ENCODE results near the gene CACNA1C.
"Not testable (repeated sequence)": the region's sequence is repeated elsewhere in the genome, so short reads cannot be mapped to it uniquely, and the experiment has no call there.

CACNA1C gene

DNA sequence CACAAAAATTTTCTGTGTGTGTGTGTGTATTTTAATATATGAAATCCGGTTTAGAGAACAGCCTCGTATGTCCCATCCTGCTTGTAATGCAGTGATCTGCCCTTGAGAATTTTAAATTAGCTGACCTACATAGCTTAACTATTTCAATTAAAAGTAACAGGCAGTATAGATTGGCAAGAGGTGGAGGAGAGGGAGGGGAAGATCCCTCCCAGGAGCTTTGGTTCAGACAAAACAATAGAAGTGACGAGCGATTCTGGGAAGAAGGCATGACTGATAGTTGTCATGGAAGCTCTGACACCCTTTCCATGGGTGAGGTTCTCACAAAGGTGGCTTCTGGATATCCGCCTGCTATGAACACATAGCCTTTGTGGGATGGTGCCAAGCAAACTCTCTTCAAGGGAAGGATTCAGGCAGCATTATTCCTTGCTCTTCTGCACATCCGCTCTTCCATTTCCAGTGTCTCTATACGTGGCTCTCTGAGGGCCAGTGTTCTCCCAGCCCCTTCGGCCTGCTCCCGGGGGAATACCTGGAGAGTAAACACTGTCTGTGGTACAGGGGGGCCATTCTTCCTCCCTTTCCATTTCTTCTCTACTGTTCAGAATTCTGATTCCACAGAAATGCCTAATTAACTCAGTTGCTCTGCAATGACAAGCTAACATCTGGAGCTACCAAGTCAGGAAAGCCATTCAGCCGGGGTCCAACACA is 182.0 kb downstream of the CACNA1C start:
- DNase-seq (ENCODE audit: low read depth), result no peak

DNA sequence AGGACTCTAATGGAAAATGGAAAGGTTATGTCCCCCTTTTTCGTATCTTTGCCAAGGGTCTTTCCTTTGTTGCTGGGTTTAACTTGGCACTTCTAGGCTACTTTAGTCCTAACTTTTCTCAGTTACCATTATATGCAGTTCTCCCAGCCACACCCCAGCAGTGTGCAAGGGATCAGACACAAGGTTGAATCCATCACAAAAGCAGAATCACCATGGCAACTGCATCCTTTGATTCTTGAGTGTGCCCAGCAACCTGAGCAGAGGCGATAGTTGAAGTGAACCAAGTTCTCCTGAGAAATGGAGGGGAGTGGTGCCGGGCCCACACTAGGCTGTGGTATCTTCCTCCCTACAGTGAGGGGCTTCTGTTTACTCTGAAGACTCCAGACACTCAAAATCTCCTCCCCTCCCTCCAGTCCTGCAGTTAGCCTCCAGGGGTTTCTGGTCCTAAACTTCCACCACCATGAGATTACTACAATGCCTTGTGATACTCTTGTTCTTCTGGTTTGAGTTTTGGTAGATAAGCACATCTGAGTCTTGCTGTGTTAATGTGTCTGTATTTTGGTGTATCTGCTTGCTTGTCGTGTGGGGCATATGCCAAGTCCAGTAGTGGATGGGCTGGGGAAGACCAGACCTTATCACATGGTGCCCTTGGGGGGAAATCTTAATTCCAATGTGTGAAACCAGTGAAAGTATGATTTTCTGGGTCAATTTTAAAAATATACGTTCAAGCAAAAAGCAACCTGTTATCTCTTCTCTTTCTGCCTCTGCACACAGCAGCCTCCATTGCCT is 183.9 kb downstream of the CACNA1C start:
- no peak for DNase-seq (ENCODE audit: low read depth)

DNA sequence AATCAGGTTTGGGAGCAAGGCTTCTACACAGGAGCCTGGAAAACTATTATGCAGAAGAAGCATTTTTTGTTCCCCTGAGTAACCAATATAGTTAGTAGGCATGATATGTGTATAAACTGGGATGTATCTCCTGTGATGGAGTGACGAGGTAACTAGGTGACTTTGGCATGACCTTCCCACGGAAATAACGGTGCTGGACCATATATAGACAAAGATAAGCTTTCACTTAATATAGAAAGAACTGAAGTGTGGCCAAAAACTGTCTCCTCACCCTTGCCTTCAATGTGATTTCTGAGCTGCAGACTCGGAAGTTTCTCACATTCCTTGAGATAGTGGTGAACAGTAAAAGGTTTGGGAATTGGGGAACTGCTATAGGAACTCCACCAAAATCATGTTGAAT is 185.3 kb downstream of the CACNA1C start:
- no peak for DNase-seq (ENCODE audit: low read depth)

DNA sequence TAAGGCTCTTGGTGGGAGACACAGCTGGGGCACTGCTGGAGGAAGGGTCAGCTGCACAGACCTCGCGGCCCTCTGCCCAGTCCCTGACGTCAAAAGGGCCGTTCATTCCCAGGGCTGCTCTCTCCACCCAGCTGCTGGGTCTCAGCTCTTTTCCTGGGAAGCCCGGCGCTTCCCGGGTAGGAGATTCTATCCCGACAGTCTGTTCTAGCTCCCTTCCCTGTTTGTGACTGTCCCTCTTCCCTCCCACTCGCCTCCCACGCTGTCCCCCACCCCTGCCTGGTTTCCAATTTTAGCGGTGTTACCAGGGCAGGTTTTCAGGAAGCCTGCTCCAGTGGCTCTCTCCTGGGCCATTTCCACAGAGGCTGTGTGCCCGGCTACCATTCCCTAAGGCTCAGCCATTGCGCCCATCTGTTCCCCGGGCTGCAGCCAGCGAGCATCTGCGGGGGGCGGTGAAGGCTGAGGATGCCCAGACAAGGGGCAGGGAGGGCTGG is 186.6 kb downstream of the CACNA1C start:
- DNase-seq (ENCODE audit: low read depth), result no peak

DNA sequence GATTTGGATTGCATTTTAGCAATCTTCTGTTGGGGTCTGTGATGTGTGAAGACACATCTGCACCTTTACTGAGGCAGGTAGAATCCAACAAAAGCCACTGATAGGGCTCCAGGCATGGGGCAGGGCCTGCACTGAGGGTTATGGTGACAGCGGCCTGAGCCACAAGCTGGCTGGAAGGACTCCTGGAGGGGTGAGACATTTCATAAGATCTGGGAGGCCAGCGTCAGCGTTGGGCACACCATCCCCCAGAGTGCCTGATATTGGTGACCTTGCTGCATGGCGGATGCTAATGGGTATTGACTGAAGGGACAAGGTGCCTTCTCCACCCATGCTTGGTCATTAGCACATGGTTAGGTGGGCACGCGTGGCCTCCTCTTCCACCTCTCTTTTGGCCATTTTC is 187.6 kb downstream of the CACNA1C start:
- no peak for DNase-seq (ENCODE audit: low read depth)

DNA sequence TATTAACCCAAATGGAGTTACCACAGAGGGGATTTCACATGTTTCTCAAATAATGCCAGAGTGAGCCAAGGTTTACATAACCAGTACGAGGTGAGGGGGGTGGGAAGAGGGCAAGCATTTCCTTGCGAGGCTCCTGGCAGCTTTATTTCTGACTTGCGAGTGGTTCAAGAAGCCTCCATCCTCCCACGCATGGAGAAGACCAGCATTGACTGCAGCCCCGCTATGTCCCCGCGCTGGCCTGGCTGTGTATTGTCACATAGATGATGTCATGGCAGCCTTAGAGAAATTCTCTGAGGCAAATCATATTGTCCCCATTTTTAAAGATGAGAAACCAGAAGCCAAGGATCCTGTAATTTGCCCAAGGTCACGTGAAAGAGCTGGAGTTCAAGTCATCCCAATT is 188.2 kb downstream of the CACNA1C start:
- no peak for DNase-seq (ENCODE audit: low read depth)

DNA sequence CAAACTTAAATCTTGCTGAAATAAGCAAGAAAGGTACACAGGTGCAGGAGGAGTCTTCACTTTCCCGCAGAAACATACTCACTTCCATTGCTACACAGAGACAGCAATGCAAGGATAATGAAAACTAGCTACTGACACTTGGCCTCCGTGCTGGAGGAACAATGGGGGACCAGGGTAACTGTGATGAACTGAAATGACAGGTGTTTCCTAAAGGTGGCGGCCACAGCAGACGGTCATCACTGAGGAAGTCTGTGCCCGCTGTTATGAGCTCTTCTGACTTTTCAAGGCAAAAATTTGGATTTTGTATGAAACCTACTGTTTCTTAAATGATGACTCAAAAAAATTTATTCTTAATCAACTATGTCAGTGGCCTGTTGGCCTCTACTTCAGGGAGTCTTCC is 189.4 kb downstream of the CACNA1C start:
- no peak for DNase-seq (ENCODE audit: low read depth)

DNA sequence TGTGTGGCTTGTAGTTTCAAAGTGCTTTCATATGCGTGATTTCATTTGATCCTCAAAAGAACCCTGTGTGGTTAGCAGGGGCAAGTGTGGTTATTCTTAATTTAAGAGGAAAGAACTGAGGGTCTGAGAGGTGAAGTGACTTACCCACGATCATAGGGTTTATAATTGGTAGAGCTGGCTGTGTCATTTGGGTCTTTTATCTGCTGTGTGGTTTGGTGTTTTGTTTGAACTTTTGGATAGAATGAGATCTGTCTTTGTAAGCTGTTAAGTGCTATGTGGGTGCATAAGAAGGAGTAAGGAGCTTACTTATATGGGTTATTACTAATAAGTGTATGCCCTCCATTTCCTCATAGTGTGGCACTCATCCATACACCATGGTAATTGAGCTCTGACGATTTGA is 190.0 kb downstream of the CACNA1C start:
- no peak for DNase-seq (ENCODE audit: low read depth)

DNA sequence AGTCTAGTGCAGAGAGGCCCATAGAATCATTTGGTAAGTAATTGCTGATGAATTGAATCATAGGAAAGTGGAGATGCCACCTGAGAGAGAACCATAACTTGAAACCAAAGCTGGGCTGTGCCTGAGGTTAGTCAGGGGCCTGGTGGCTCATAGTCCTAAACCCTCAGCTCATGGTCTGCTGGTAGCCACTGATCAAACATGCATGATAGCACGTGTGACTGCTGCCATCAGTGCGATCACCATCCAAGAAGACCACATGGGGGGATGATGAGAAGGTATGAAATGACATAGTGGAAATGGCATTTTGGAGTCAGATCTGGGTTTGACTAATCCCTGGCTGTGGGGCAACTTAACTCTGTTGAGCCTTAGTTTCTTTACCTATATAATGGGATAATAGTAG is 190.5 kb downstream of the CACNA1C start:
- DNase-seq (ENCODE audit: low read depth), result no peak

DNA sequence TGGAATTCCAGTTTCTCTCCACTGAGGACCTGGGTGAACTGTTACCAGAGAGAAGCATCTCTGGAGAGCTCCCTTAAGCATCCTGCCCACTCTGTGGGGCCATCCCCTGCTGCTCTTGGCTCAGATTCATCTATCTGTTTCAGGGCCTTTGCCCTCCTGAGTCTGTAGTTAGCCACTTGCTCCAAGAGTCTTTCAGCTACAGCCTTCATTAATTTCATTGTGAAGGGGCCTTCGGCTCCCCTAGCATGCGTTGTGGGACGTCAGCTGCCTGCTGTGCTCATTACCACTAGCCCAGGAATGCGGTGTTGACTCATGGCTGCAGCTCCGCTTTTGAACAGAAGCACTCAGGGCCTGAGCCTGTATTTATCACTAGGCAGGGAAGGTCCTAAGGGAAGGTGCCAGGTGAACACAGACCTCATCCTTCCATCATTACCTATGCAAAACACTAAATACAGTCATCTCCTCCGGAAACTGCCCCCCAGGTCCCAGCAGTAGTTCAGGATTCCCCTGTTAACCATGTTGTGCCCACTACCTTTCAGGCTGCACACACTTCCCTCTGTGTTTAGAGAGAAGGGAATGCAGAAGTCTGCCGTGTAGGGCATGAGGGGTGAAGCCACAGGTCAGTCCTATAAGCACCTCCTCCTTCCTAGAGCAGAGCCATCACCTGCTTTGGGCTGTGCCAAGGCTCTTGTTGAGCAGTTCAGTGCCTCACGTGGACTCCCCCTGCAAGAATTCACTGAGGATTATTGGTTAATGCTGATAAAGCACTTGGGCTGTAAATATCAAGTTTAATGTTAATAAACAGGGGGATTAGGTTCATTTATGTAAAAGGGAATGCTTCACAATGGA is 191.4 kb downstream of the CACNA1C start:
- DNase-seq (ENCODE audit: low read depth), result no peak

DNA sequence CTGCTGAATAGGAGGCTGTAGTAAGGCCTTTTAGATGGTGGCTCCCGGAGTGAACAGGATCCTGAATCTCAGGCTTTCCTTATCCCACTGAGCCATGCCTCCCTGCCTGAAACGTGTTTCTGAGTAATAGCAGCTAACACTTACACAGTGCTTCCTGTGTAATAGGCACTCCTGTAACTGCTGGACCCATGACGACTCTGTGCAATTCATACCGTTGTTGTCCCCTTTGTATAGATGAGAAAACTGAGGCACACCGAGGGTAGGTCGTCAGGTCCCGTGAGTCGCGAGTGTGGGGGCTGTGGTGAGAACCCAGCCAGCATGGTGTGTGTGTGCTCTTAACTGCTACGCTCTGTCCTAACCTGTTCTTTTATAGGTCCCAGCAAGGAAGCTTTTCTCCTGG is 193.6 kb downstream of the CACNA1C start:
- no peak for DNase-seq (ENCODE audit: low read depth)

DNA sequence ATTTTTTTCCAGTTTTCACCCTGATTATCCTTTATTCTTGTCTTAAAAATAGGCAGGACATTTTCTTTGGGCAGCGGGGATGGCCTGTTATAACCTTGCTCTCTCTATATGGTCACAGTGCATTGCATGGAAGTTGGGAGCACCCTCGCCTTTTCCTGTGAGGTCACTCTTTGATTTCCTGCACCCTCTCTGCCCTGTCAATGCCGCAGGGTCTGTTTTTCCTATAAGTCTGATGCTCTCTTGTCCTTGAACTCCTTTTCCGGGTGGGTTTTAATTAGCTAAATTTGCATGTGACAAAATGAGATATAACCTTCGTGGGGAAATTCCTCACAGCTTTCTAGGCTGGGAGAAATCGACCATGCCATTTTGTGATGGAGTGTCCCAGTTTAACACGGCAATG is 194.3 kb downstream of the CACNA1C start:
- no peak for DNase-seq (ENCODE audit: low read depth)

DNA sequence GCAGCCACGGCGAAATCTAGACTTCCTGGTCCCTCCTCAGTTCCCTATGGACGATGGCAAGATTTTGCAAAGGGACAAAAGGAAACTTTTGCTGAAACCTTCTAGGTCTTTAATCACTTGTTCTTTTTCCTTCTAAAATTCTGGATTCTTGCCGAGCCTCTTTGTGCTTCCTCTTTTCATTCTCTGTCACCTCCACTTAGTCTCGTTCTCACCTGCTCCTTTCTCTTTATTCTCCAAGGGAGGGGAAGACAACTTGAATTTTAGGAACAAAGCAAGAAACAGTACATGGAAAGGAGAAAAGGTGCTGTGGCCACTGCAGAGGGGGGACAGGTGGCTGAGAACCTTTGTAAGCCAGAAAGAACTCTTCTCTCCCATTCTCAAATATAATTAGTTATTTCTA is 194.8 kb downstream of the CACNA1C start:
- DNase-seq (ENCODE audit: low read depth), result no peak

DNA sequence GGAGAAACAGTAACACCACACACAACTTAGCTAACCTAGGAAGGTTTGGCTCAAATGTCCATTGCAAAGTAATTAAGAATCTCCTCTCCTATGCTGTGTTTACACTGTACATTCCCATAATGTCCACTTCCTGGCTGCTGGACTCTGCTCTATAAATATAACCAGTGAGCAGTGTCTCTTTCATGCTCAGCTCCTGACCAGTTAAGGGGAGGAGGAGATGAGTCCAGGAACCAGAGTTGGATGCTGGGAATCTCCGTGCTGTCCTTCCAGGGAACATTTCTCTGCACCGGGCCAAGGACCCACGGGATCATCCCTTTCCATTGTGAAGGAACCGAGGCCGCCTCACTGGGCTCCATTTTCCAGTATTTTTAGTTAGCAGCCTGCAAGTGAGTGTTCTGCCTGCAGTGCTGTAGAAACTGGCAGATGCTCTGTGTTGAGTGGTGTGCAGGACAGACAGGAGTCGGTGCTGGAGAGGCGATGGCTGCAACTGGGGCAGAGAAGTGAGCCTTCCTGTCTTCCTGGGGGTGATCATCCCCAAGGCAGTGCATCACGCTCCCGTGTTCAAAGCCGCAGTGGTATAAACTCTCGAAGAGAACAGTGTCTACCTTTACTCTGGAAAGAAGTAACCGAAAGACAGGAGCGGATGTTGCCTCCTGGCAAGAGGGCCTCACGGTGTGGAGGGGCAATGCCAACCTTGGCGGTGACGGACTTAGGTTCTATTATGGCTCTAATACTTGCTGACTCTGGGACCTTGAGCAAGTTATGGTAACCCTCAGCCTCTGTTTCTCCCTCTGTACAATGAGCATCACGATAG is 195.5 kb downstream of the CACNA1C start:
- DNase-seq (ENCODE audit: low read depth), result no peak

DNA sequence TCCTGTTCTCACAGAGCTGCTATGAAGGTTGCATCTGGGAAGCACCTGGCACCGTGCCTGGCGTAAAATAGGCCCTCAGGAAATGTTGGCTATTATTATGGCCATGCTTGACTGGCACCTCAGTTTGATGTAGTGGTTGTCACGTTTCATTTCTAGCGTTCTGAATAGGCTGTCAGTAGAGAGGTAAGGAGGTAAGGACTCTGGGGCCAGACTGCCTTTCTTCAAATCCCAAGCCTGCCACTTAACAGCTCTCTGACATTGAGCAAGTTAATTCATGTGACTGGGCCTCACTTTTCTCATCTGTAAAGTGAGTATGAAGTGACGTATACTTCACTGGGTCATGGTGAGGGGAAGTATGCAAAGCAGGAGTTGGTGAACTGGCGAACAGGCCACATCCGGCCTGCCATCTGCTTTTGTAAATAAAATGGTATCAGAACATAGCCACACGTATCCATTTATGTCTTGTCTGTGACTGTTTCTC is 196.2 kb downstream of the CACNA1C start:
- DNase-seq (ENCODE audit: low read depth), result no peak

DNA sequence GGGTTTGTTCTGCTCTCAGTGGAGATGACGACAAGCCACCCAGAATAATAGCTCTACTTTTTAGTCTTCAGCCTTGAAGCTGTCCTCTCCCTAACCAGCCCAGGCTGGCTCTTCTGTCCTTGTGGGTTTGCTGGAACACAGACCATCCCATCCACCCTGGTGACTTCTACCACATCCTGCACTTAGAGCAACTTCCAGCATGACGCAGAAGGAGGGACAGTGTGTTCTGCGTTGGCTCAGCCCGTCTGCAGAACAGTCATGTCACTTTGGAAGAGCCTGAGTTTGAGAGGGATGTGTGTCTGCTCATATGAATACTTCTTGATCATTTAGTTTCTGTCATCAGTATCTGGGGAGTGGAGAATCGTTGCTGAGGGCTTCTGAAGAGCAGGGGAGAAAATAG is 198.0 kb downstream of the CACNA1C start:
- DNase-seq (ENCODE audit: low read depth), result no peak

DNA sequence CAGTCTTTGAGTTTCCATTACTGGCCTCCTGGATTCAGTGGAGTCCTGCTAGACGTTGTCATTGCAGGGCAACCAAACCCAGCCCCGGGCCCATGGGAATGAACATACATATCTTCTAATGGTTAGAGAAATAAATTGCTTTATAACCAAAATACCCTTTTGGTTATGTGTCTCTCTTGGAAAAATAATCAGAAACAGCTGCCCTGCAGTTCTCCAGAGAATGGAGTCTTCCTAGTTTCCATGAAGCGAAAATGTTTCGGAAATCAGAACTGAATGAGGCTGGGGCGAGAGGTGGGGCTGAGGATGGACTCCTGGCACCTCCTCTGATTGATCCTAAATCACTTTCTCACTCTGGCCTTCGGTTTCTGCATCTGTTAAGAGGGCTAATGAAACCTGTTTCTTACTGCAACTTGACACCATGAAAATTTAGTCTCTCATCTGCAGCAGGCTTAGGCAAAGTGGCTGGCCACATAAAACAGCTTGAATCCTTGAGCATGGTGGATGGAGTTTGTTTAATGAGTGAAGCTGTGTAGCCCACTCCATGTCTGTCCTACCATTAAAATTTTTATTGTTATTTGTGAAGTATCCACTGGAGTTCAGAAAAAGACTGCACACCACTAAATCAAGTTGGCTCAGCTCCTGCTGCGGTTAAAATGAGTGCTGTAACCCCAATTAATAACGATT is 198.9 kb downstream of the CACNA1C start:
- no peak for DNase-seq (ENCODE audit: low read depth)

DNA sequence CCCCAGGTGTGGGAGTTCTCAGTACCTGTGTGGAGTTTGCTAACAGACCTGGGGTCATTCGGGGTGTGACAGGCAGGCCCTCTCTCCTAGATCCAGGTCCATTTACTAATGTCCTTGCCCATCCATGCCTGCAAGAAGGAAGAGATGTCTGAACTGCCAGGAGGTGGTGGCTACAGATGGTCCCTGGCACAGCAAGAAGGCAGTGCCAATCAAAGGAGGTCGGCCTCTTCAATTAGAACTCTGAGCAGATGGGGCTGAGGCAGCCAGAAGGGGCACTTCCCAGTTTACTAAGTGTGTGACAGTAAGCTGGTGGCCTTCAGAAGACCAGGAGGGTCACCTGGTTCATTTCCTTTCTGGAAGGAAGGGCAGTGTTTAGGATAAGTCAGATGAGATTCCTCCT is 202.5 kb downstream of the CACNA1C start:
- no peak for DNase-seq (ENCODE audit: low read depth)

DNA sequence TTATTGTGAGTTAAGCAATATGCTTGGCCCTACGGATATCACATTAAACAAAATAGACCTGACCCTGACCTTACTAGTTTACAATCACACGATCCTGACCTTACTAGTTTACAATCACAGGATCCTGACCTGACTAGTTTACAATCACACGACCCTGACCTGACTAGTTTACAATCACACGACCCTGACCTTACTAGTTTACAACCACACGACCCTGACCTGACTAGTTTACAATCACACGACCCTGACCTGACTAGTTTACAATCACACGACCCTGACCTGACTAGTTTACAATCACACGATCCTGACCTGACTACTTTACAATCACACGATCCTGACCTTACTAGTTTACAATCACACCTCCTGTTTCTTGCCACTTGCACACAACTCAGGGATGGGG is 202.9 kb downstream of the CACNA1C start:
- DNase-seq (ENCODE audit: low read depth), result not testable (repeated sequence)

DNA sequence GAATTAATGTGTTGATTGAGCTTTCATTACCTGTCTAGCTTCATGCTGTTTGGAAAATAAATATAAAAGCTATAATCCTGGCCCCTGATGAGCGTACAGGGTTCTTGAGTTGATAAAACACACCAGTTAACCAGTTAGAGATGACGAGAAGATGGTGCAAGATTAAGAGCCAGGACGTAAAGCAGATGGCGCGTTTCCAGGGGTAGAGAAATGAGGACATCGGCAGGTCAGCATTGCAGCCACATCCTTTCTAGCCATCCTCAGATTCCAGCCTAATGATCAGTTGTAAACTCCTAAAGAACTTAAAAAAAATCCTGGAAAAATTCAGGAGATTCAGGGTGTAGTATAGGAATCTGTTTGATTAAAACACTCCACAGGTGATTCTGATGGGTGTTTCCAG is 203.7 kb downstream of the CACNA1C start:
- DNase-seq (ENCODE audit: low read depth), result no peak

DNA sequence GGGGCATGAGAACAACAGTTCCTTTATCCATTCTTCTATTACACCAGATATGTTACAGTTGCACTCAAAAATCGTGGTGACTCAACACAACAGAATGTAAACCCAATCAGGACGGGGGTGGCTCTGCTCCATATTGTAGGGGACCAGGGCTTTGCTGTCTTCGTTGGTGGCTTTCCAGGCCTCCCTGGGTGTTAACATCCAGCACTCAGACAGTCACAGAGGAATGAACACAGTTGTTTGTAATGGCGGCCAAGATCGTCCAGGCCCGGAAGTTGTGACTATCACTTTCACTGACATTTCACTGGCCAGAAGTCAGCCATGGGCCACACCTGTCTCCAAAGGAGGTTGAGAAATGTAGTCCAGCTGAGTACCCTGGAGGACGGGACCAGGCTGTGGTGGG is 204.1 kb downstream of the CACNA1C start:
- no peak for DNase-seq (ENCODE audit: low read depth)
